H1 (cell line): Measurements from ENCODE around the gene RXFP1. TPM values are rescaled to one million over a fixed set of nuclear protein-coding genes. Genes with fewer than 3 reads are reported as not detected.

ENCODE experiments used
- CTCF ChIA-PET: fragments of 300-600 bp; sonication (Branson Sonifier 250); formaldehyde crosslinking; loops from one replicate; lab custom pipeline; 2021; ENCODE audit not compliant: partially characterized antibody; lab: Charles Lee
- POLR2A ChIA-PET: fragments of 300-600 bp; sonication (Branson Sonifier 250); formaldehyde crosslinking; loops from one replicate; lab custom pipeline; 2021; ENCODE audit warnings: inconsistent platforms; ENCODE audit not compliant: partially characterized antibody; lab: Charles Lee
- DNase-seq, 2 experiments: peaks; one replicate each; pipeline versions ENCODE4 v3.0.0 to v3.0.0-alpha.2; 2010 to 2022; ENCODE audit warnings: low spot score in 2 of 2, low read depth in 1 of 2, mixed read lengths in 1 of 2
- FAIRE-seq: peaks from 2 replicates; lab custom pipeline; 2011; peaks lifted over from hg19 to GRCh38; lab: Jason Lieb, UNC
- H2AFZ ChIP-seq: 2 replicates; pipeline ENCODE4 v1.8.1; 2012; ENCODE audit warnings: low read length, inconsistent platforms
- H2AK5ac ChIP-seq: 2 replicates; pipeline ENCODE4 v1.6.1; 2013; ENCODE audit warnings: low read depth, low read length
- H2BK120ac ChIP-seq: replicated peaks from 2 replicates; pipeline ENCODE3; 2013; ENCODE audit warnings: low read depth, low read length, inconsistent platforms
- H2BK12ac ChIP-seq: 2 replicates; pipeline ENCODE4 v1.6.1; 2013; ENCODE audit warnings: low read depth, low read length
- H2BK15ac ChIP-seq: 2 replicates; pipeline ENCODE4 v1.6.1; 2013; ENCODE audit warnings: low read length
- H2BK20ac ChIP-seq: 2 replicates; pipeline ENCODE4 v1.6.1; 2013; ENCODE audit warnings: low read length
- H2BK5ac ChIP-seq: 2 replicates; pipeline ENCODE4 v1.6.1; 2013; ENCODE audit warnings: low read depth, low read length
- H3K14ac ChIP-seq: 2 replicates; pipeline ENCODE4 v1.6.1; 2013; ENCODE audit warnings: inconsistent platforms; ENCODE audit not compliant: insufficient read length
- H3K18ac ChIP-seq: 2 replicates; pipeline ENCODE4 v1.6.1; 2013; ENCODE audit warnings: low read length; ENCODE audit errors: extremely low read depth
- H3K23ac ChIP-seq: 2 replicates; pipeline ENCODE4 v1.6.1; 2013; ENCODE audit warnings: inconsistent platforms; ENCODE audit not compliant: insufficient read length
- H3K23me2 ChIP-seq: 2 replicates; pipeline ENCODE4 v1.6.1; 2013; ENCODE audit warnings: low read depth, low read length
- H3K27ac ChIP-seq: 2 replicates; pipeline ENCODE4 v1.6.1; 2011; ENCODE audit warnings: low read depth, low read length, inconsistent platforms
- H3K27me3 ChIP-seq, 4 experiments: replicated peaks in 1 of 4; 1 replicate in 1 of 4; 2 replicates in 3 of 4; pipeline versions ENCODE4 v1.6.1 to v1.8.1; 2011 to 2013; ENCODE audit warnings: low read length in 3 of 4, mild to moderate bottlenecking in 3 of 4, inconsistent platforms in 2 of 4, mixed read lengths in 2 of 4, moderate library complexity in 1 of 4; ENCODE audit not compliant: control insufficient read depth in 3 of 4, insufficient read depth in 3 of 4; ENCODE audit errors: extremely low read depth in 1 of 4
- H3K36me3 ChIP-seq, 4 experiments: 2 replicates each; pipeline versions ENCODE4 v1.6.1 to v1.8.1; 2011 to 2013; ENCODE audit warnings: mild to moderate bottlenecking in 4 of 4, low read length in 3 of 4, moderate library complexity in 2 of 4, control low read depth in 1 of 4, inconsistent platforms in 1 of 4; ENCODE audit not compliant: insufficient read depth in 4 of 4, control insufficient read depth in 2 of 4
- H3K4ac ChIP-seq: replicated peaks from 2 replicates; pipeline ENCODE3; 2013; ENCODE audit warnings: low read length, low read depth, mixed read lengths, inconsistent platforms; ENCODE audit not compliant: insufficient read length
- H3K4me1 ChIP-seq, 4 experiments: replicated peaks in 1 of 4; 1 replicate in 1 of 4; 2 replicates in 3 of 4; pipeline versions ENCODE4 v1.6.1 to v1.8.1; 2011 to 2013; ENCODE audit warnings: low read length in 3 of 4, inconsistent platforms in 2 of 4, mixed read lengths in 1 of 4; ENCODE audit not compliant: insufficient read depth in 4 of 4, control insufficient read depth in 3 of 4
- H3K4me2 ChIP-seq, 2 experiments: 2 replicates each; pipeline versions ENCODE4 v1.6.1 to v1.8.1; 2011 to 2013; ENCODE audit warnings: low read depth in 2 of 2, low read length in 2 of 2, control low read depth in 1 of 2, inconsistent platforms in 1 of 2, mild to moderate bottlenecking in 1 of 2; ENCODE audit not compliant: insufficient read depth in 1 of 2
- H3K4me3 ChIP-seq, 4 experiments: fragments of 200-600, 300-600 bp in 1 of 4; sonication (generic), shearing (Covaris generic), sonication (Bioruptor Twin) in 1 of 4; 2 replicates each; pipeline versions ENCODE4 v1.5.1 to v1.8.1; 2011 to 2016; ENCODE audit warnings: low read length in 4 of 4, low read depth in 3 of 4, control low read depth in 2 of 4, inconsistent platforms in 2 of 4, mild to moderate bottlenecking in 2 of 4, mixed read lengths in 1 of 4, moderate library complexity in 1 of 4; ENCODE audit not compliant: insufficient read depth in 2 of 4; ENCODE audit errors: extremely low read depth in 1 of 4
- H3K56ac ChIP-seq: replicated peaks from 2 replicates; pipeline ENCODE3; 2013; ENCODE audit warnings: low read depth, mild to moderate bottlenecking, mixed read lengths, low read length, inconsistent platforms; ENCODE audit not compliant: insufficient read length
- H3K79me1 ChIP-seq: 2 replicates; pipeline ENCODE4 v1.6.1; 2013; ENCODE audit warnings: low read depth, low read length, control low read depth
- H3K79me2 ChIP-seq, 2 experiments: 2 replicates each; pipeline versions ENCODE4 v1.6.1 to v1.8.1; 2012 to 2013; ENCODE audit warnings: low read length in 2 of 2, mild to moderate bottlenecking in 2 of 2, inconsistent platforms in 1 of 2; ENCODE audit not compliant: insufficient read depth in 2 of 2, control insufficient read depth in 1 of 2
- H3K9ac ChIP-seq, 4 experiments: replicated peaks in 1 of 4; 1 replicate in 1 of 4; 2 replicates in 3 of 4; pipeline versions ENCODE4 v1.6.1 to v1.8.1; 2011 to 2013; ENCODE audit warnings: low read depth in 3 of 4, low read length in 3 of 4, control low read depth in 2 of 4, mild to moderate bottlenecking in 2 of 4, moderate library complexity in 2 of 4, inconsistent platforms in 1 of 4; ENCODE audit errors: extremely low read depth in 1 of 4
- H3K9me3 ChIP-seq, 2 experiments: 2 replicates each; pipeline versions ENCODE4 v1.6.1 to v1.8.1; 2012 to 2013; ENCODE audit warnings: mild to moderate bottlenecking in 2 of 2, moderate library complexity in 2 of 2, control low read depth in 1 of 2, inconsistent platforms in 1 of 2, low read depth in 1 of 2, low read length in 1 of 2, mixed read lengths in 1 of 2; ENCODE audit not compliant: insufficient read depth in 2 of 2
- H4K20me1 ChIP-seq, 2 experiments: replicated peaks in 1 of 2; 2 replicates each; pipeline versions ENCODE3 to v1.8.1; 2011 to 2013; ENCODE audit warnings: inconsistent platforms in 2 of 2, low read length in 2 of 2, mild to moderate bottlenecking in 1 of 2; ENCODE audit not compliant: insufficient read depth in 2 of 2, control insufficient read depth in 1 of 2
- H4K5ac ChIP-seq: 2 replicates; pipeline ENCODE4 v1.6.1; 2013; ENCODE audit warnings: low read length, low read depth, mixed read lengths, inconsistent platforms; ENCODE audit not compliant: insufficient read length
- H4K8ac ChIP-seq: 2 replicates; pipeline ENCODE4 v1.8.0; 2013; ENCODE audit warnings: mild to moderate bottlenecking, moderate library complexity, low read length, inconsistent platforms; ENCODE audit not compliant: insufficient read depth; ENCODE audit errors: extremely low read depth
- H4K91ac ChIP-seq: replicated peaks from 2 replicates; pipeline ENCODE3; 2013; ENCODE audit warnings: low read length, mixed read lengths, inconsistent platforms; ENCODE audit not compliant: insufficient read length
- ATF3 ChIP-seq: IDR thresholded peaks from 2 replicates; pipeline ENCODE4 v1.6.1; 2011; ENCODE audit warnings: low read depth, mild to moderate bottlenecking, low read length; ENCODE audit not compliant: insufficient read depth
- BCL11A ChIP-seq, 2 experiments: IDR thresholded peaks; one replicate each; pipeline ENCODE4 v1.6.1; 2011; ENCODE audit warnings: low read depth in 2 of 2, low read length in 2 of 2, mild to moderate bottlenecking in 2 of 2
- BRCA1 ChIP-seq: IDR thresholded peaks from 2 replicates; pipeline ENCODE4 v1.6.1; 2012; ENCODE audit warnings: low read depth, low read length, improper control_type of control experiment
- E2F6 ChIP-seq: IDR thresholded peaks from 2 replicates; pipeline ENCODE4 v1.6.1; 2012; ENCODE audit warnings: inconsistent platforms
- EGR1 ChIP-seq: IDR thresholded peaks from 2 replicates; pipeline ENCODE4 v1.6.1; 2011; ENCODE audit warnings: low read depth, low read length, borderline replicate concordance
- EZH2 ChIP-seq: fragments of 200-600 bp; sonication (generic); IDR thresholded peaks from 2 replicates; pipeline ENCODE4 v1.7.1; 2012; ENCODE audit warnings: low read depth, mild to moderate bottlenecking, moderate library complexity, low read length, inconsistent platforms; ENCODE audit not compliant: severe bottlenecking
- GTF2F1 ChIP-seq: IDR thresholded peaks from 2 replicates; pipeline ENCODE4 v1.6.1; 2012; ENCODE audit warnings: low read depth, low read length, improper control_type of control experiment, borderline replicate concordance
- HDAC6 ChIP-seq: IDR thresholded peaks from one replicate; pipeline ENCODE4 v1.7.1; 2012; ENCODE audit warnings: low read depth, mild to moderate bottlenecking, inconsistent platforms, low read length, moderate library complexity
- JUND ChIP-seq: IDR thresholded peaks from 2 replicates; pipeline ENCODE4 v1.6.1; 2011; ENCODE audit warnings: mild to moderate bottlenecking, improper control_type of control experiment, low read length
- KDM1A ChIP-seq: fragments of 200-600, 300-600 bp; sonication (generic); IDR thresholded peaks from 2 replicates; pipeline ENCODE4 v1.7.1; 2016; ENCODE audit warnings: mild to moderate bottlenecking, low read length, borderline replicate concordance
- POLR2AphosphoS5 ChIP-seq: IDR thresholded peaks from 2 replicates; pipeline ENCODE4 v1.6.1; 2011; ENCODE audit warnings: low read depth, low read length
- TAF1 ChIP-seq: IDR thresholded peaks from 2 replicates; pipeline ENCODE4 v1.6.1; 2011; ENCODE audit warnings: mild to moderate bottlenecking, low read depth, low read length
- USF2 ChIP-seq: IDR thresholded peaks from 2 replicates; pipeline ENCODE4 v1.6.1; 2011; ENCODE audit warnings: low read length, improper control_type of control experiment
- WGBS, 2 experiments: shearing (Covaris generic) in 1 of 2; methylation state at CpG; one replicate each; pipeline versions ENCODE4 v1.1.6 to v1.1.7; 2013 to 2015; ENCODE audit warnings: low lambda C conversion rate in 2 of 2, mixed read lengths in 2 of 2, inconsistent platforms in 1 of 2, low coverage in 1 of 2, missing lambda C conversion rate in 1 of 2; ENCODE audit not compliant: insufficient replicate concordance in 2 of 2, insufficient coverage in 1 of 2, insufficient read length in 1 of 2; ENCODE audit errors: extremely low coverage in 1 of 2, missing lambda C conversion rate in 1 of 2; 5-methylcytosine and 5-hydroxymethylcytosine counted together
- polyA plus RNA-seq, 7 experiments: library from polyadenylated mRNA; depleted of rRNA in 3 of 7; stranded (reverse) in 5 of 7; unstranded in 2 of 7; fragments of >200 nt in 5 of 7; fragments of 200-250 nt in 2 of 7; gene quantifications; 1 replicate in 5 of 7; 2 replicates in 1 of 7; 4 replicates in 1 of 7; pipeline versions ENCODE4 v1.2.1 to v1.2.3, GENCODE V29; 2011 to 2013; ENCODE audit warnings: missing spikeins in 2 of 7, mixed read lengths in 2 of 7
- total RNA-seq: library from RNA; stranded (reverse); fragmentation: NEBNext Ultra II Directional; extraction: Animal tissue kit (Norgen Biotek cat#: 25700); gene quantifications from 2 replicates; pipeline ENCODE4 v1.2.1, GENCODE V29; 2021

Gene RXFP1
- total and polyA plus RNA-seq, 2 of the 8 experiments (the other 6 are each of a cell fraction or from before 2014, with no cell fraction given), result 0.14 to 0.56 TPM

- no peak for FAIRE-seq
- no peak for TF ChIP-seq BCL11A (IDR thresholded peaks at IDR 0.05; ENCODE audit: low read depth in 2 of 2, low read length in 2 of 2)
- no peak for TF ChIP-seq GTF2F1
- TF ChIP-seq EZH2, result no peak
- TF ChIP-seq BRCA1, result no peak
- TF ChIP-seq EGR1, result no peak
- TF ChIP-seq POLR2AphosphoS5, result no peak
- no peak for TF ChIP-seq E2F6
- TF ChIP-seq TAF1, result no peak
- no peak for TF ChIP-seq JUND
- no peak for TF ChIP-seq KDM1A
- TF ChIP-seq ATF3, result no peak
- no peak for TF ChIP-seq HDAC6
- TF ChIP-seq USF2, result no peak
Measured at GRCh38 chr4:158610790-158611189, 89.1 kb downstream of the RXFP1 start.

More at GRCh38 chr4:158610790-158611189, 89.1 kb downstream of the RXFP1 start:
- no peaks in the 10 kb centered on the region for H3K79me2 ChIP-seq
- no peaks in the 10 kb centered on the region for H3K27me3 ChIP-seq
- no peaks in the 10 kb centered on the region for H3K36me3 ChIP-seq
- H3K9me3 ChIP-seq, result no peaks in the 10 kb centered on the region
- no peak overlapping the region for H2AFZ ChIP-seq
- H3K23ac ChIP-seq, result no peak overlapping the region
- 80% methylated on average over 1 of the region's 1 CpG; no CpG with 5 or more reads in 1 of the 2 experiments for WGBS, 2 experiments
- H3K4me3 ChIP-seq, result no peak overlapping the region
- no peak overlapping the region for H4K8ac ChIP-seq
- H3K27ac ChIP-seq, result no peak overlapping the region
- H3K14ac ChIP-seq, result no peak overlapping the region
- H3K56ac ChIP-seq, result no peak overlapping the region
- H2BK12ac ChIP-seq, result no peak overlapping the region
- H4K5ac ChIP-seq, result no peak overlapping the region
- H4K20me1 ChIP-seq, result no peaks in the 10 kb centered on the region
- no peak for DNase-seq
- ChIA-PET POLR2A (no interaction called here), CTCF (interaction anchor here (0.8 kb wide), 1 partner anchor 548 kb away, joined by 3 read pairs; no protein-coding TSS in a partner anchor)
- H3K4me1 ChIP-seq, result no peaks in the 10 kb centered on the region; a peak in 1 of 7 replicates
- no peaks in the 10 kb centered on the region; the same call in 1 of the 2 replicates for H3K79me1 ChIP-seq
- H2BK120ac ChIP-seq, result no peak overlapping the region
- no peak overlapping the region for H2BK20ac ChIP-seq
- no peak overlapping the region for H3K18ac ChIP-seq
- H2BK15ac ChIP-seq, result no peak overlapping the region
- H2AK5ac ChIP-seq, result no peak overlapping the region
- H2BK5ac ChIP-seq, result no peak overlapping the region
- no peak overlapping the region for H4K91ac ChIP-seq
- H3K4ac ChIP-seq, result no peak overlapping the region
- H3K9ac ChIP-seq, result no peak overlapping the region
- H3K4me2 ChIP-seq, result no peak overlapping the region
- H3K23me2 ChIP-seq, result no peaks in the 10 kb centered on the region
